HL-60 (cell line): Measurements from ENCODE around the gene TMEM74B.
"Not testable (repeated sequence)": the region's sequence is repeated elsewhere in the genome, so short reads cannot be mapped to it uniquely, and the experiment has no call there.

Experiments
- DNase-seq, 2 experiments: peaks; one replicate each; pipeline ENCODE4 v3.0.0-alpha.2; 2010 to 2020; ENCODE audit warnings: low read depth in 1 of 2, low spot score in 1 of 2
- H3K27ac ChIP-seq: fragments of 250-450 bp; sonication (Bioruptor Pico); replicated peaks from 2 replicates; pipeline ENCODE4 v1.5.1; 2020; ENCODE audit warnings: mild to moderate bottlenecking, moderate library complexity
- H3K27me3 ChIP-seq: fragments of 250-450 bp; sonication (Bioruptor Pico); 2 replicates; pipeline ENCODE4 v1.5.1; 2021; ENCODE audit warnings: mild to moderate bottlenecking, moderate library complexity; ENCODE audit not compliant: insufficient read depth, poor library complexity, severe bottlenecking
- H3K4me3 ChIP-seq: replicated peaks from 2 replicates; pipeline ENCODE4 v1.5.1; 2011; ENCODE audit warnings: mild to moderate bottlenecking, control low read depth, low read length; ENCODE audit not compliant: insufficient read depth
- GABPA ChIP-seq: IDR thresholded peaks from 2 replicates; pipeline ENCODE4 v1.6.1; 2012; ENCODE audit warnings: low read depth
- POLR2AphosphoS5 ChIP-seq: IDR thresholded peaks from 2 replicates; pipeline ENCODE4 v1.6.1; 2012; ENCODE audit warnings: low read depth
- SPI1 ChIP-seq: IDR thresholded peaks from 2 replicates; pipeline ENCODE4 v1.6.1; 2012; ENCODE audit warnings: low read depth, mild to moderate bottlenecking, borderline replicate concordance
- TF ChIP-seq, protein P1 (sequence below): IDR thresholded peaks from 2 replicates; pipeline ENCODE4 v1.6.1; 2012; ENCODE audit warnings: low read depth; ENCODE audit not compliant: insufficient replicate concordance
- TF ChIP-seq, protein P2 (sequence below): IDR thresholded peaks from one replicate; pipeline ENCODE4 v1.5.1; 2011; ENCODE audit warnings: low read length, control low read depth, inconsistent platforms; ENCODE audit not compliant: insufficient read depth

Gene TMEM74B

DNA sequence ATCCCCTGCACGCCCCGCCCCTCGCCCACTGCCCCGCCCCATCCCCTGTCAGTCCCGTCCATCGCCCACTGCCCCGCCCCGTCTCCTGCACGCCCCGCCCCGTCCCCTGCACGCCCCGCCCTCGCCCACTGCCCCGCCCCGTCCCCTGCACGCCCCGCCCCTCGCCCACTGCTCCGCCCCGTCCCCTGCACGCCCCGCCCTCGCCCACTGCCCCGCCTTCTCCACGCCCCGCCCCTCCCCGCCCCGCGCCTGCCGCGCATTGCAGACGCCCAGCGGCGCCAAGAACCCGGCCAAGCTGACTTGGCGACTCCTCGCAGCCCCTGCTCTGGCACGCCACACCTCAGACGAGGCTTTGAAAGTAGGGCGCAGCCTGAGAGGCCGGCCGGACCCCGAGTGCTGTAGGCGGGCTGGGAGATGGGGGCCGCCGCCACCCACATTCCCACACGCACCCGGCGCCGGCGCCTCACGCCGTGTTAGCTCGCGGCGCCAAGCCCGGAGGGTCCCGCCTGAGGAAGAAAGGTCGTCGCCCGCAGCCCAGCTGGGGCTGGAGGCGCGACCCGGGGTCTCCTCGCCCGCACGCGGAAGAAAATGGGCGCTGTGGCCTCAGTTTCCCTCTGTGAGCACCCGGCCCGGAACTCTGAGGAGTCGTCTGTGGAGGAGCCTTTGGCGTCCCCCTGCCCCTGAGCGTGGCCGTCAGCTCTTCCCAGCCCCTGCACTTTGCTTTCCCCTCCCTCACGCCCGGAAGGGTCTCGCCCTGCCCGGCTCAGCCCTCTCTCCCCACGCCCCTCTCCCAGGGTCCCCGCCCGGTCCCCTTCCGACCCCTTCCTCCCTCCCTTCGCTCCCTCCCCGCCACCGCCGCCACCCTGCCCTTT, 41.2 kb upstream of the TMEM74B start, which contains the start of gene RAD21L1:
Gene RAD21L1 (plus strand): TSS at position 262 of the 872 bp plus-strand sequence. CDS start 2,410 bp downstream, outside the sequence.
- DNase-seq: peak; percentile 20 to 45
- TF ChIP-seq, protein P1, sequence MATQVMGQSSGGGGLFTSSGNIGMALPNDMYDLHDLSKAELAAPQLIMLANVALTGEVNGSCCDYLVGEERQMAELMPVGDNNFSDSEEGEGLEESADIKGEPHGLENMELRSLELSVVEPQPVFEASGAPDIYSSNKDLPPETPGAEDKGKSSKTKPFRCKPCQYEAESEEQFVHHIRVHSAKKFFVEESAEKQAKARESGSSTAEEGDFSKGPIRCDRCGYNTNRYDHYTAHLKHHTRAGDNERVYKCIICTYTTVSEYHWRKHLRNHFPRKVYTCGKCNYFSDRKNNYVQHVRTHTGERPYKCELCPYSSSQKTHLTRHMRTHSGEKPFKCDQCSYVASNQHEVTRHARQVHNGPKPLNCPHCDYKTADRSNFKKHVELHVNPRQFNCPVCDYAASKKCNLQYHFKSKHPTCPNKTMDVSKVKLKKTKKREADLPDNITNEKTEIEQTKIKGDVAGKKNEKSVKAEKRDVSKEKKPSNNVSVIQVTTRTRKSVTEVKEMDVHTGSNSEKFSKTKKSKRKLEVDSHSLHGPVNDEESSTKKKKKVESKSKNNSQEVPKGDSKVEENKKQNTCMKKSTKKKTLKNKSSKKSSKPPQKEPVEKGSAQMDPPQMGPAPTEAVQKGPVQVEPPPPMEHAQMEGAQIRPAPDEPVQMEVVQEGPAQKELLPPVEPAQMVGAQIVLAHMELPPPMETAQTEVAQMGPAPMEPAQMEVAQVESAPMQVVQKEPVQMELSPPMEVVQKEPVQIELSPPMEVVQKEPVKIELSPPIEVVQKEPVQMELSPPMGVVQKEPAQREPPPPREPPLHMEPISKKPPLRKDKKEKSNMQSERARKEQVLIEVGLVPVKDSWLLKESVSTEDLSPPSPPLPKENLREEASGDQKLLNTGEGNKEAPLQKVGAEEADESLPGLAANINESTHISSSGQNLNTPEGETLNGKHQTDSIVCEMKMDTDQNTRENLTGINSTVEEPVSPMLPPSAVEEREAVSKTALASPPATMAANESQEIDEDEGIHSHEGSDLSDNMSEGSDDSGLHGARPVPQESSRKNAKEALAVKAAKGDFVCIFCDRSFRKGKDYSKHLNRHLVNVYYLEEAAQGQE: no peak
- TF ChIP-seq SPI1 (no peak), GABPA (no peak), POLR2AphosphoS5 (no peak)
- TF ChIP-seq, protein P2, sequence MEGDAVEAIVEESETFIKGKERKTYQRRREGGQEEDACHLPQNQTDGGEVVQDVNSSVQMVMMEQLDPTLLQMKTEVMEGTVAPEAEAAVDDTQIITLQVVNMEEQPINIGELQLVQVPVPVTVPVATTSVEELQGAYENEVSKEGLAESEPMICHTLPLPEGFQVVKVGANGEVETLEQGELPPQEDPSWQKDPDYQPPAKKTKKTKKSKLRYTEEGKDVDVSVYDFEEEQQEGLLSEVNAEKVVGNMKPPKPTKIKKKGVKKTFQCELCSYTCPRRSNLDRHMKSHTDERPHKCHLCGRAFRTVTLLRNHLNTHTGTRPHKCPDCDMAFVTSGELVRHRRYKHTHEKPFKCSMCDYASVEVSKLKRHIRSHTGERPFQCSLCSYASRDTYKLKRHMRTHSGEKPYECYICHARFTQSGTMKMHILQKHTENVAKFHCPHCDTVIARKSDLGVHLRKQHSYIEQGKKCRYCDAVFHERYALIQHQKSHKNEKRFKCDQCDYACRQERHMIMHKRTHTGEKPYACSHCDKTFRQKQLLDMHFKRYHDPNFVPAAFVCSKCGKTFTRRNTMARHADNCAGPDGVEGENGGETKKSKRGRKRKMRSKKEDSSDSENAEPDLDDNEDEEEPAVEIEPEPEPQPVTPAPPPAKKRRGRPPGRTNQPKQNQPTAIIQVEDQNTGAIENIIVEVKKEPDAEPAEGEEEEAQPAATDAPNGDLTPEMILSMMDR: no peak
- peaks cover 30% of the 10 kb centered on the region for H3K27me3 ChIP-seq
- no peak within 1 kb of the TSS for H3K27ac ChIP-seq
- peak within 1 kb of the TSS; percentile 43 for H3K4me3 ChIP-seq

DNA sequence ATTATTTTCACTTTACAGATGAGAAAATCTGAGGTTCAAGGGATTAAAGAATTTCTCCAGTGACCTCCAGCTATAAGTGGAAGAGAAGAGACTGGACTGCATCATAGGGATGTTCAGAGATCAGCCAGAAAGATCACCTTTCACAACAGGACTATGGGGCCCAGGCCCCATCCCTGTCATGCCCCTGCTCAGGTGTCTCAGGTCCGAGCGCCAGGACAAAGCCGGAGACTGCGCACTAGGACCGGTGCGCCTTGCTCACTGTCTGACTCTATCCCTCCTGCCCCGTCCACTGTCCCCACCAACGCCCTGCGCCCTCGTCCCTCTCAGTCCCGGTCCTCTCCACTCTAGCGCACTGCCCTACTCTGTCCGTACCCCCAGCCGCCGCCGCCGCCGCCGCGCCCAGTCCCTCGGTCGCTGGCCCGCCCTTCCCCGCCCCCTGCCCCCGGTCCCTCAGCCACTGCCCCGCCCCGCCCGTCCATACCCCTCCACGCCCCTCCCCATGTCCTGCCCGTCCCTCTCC, 40.5 kb upstream of the TMEM74B start:
- H3K4me3 ChIP-seq: peak overlapping the region; percentile 23; the same call in 1 of the 2 replicates
- DNase-seq: no peak
- TF ChIP-seq, protein P2: no peak
- TF ChIP-seq, protein P1: no peak
- TF ChIP-seq SPI1 (no peak), POLR2AphosphoS5 (no peak), GABPA (no peak)
- H3K27ac ChIP-seq: no peak overlapping the region
- peaks cover 30% of the 10 kb centered on the region for H3K27me3 ChIP-seq

DNA sequence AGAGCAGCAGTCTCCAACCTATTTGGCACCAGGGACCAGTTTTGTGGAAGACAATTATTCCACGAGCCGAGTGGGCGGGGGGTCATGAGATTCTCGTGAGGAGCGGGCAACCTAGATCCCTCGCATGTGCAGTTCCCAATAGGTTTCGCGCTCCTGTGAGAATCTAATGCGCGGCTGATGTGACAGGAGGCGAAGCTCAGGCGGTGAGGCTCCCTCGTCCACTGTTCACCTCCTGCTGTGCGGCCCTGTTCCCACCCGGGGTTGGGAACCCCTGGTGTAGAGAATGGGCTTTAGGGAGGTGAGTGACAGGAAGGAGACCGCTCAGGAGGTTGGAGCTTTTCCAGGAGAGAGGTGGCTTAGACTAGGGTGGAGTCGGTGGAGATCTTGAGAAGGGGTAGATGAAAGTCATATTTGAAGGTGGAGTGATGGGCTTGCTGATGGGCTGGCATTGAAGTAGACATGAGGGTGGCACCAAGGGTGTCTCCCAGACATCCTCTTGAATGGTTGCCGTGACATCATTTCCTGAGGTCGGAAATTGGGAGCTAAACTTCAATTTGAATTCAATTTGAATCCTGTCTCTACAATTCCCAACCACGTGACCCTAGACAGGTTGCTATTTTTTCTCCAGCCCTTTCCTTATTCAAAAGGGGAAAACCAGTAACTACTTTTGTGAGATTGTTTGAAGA, 39.6 kb upstream of the TMEM74B start:
- H3K27ac ChIP-seq: no peak overlapping the region
- H3K27me3 ChIP-seq: peaks cover 26% of the 10 kb centered on the region
- no peak for TF ChIP-seq GABPA
- TF ChIP-seq POLR2AphosphoS5: no peak
- no peak for TF ChIP-seq SPI1
- TF ChIP-seq, protein P1: no peak
- TF ChIP-seq, protein P2: no peak
- H3K4me3 ChIP-seq: no peak overlapping the region
- DNase-seq: no peak

DNA sequence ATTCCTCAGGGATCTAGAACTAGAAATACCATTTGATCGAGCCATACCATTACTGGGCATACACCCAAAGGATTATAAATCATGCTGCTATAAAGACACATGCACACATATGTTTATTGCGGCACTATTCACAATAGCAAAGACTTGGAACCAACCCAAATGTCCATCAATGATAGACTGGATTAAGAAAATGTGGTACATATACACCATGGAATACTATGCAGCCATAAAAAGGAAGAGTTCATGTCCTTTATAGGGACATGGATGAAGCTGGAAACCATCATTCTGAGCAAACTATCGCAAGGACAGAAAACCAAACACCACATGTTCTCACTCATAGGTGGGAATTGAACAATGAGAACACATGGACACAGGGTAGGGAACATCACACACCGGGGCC, 38.0 kb upstream of the TMEM74B start:
- DNase-seq, H3K27ac ChIP-seq, H3K4me3 ChIP-seq: not testable (repeated sequence)
- peaks cover 21% of the 10 kb centered on the region for H3K27me3 ChIP-seq
